C4-2B (cell line): Measurements from ENCODE around the gene UGCG.
"Not testable (repeated sequence)": the region's sequence is repeated elsewhere in the genome, so short reads cannot be mapped to it uniquely, and the experiment has no call there.

Experiments used
- H3K27ac ChIP-seq: fragments of 450-650 bp; 2 replicates; pipeline ENCODE4 v1.5.1; 2017
- ZFX ChIP-seq: fragments of 450-650 bp; IDR thresholded peaks from 2 replicates; pipeline ENCODE4 v1.6.1; 2017
- TF ChIP-seq, protein P1 (sequence below): fragments of 450-650 bp; conservative IDR thresholded peaks from 2 replicates; pipeline ENCODE4 v1.5.1; 2017; ENCODE audit warnings: mild to moderate bottlenecking

Gene UGCG

GRCh38 chr9:111945216-111945615 is 48.6 kb downstream of the UGCG start:
- TF ChIP-seq ZFX, result no peak
- H3K27ac ChIP-seq, result no peak overlapping the region

- H3K27ac ChIP-seq, result not testable (repeated sequence)
Observed at GRCh38 chr9:111948109-111948508, 51.5 kb downstream of the UGCG start.

DNA sequence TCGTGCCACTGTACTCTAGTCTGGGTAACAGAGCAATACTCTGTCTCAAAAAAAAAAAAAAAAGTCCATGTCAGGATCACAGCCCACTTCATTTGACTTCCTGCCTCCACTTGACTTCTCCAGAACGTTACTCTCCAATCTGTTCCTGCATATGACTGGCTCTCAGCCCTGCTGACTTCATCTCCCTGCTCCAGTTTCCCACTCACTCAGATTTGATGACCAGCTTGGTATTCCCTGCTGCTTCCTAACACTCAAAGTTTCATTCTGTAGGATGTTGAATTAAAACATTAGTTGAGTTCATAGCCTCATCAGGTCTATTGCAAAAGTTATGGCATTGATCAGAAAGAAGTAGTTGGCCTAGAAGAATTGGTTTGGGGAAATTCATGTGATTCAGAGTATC is 52.3 kb downstream of the UGCG start:
- no peak overlapping the region for H3K27ac ChIP-seq
- no peak for TF ChIP-seq ZFX
- TF ChIP-seq, protein P1, sequence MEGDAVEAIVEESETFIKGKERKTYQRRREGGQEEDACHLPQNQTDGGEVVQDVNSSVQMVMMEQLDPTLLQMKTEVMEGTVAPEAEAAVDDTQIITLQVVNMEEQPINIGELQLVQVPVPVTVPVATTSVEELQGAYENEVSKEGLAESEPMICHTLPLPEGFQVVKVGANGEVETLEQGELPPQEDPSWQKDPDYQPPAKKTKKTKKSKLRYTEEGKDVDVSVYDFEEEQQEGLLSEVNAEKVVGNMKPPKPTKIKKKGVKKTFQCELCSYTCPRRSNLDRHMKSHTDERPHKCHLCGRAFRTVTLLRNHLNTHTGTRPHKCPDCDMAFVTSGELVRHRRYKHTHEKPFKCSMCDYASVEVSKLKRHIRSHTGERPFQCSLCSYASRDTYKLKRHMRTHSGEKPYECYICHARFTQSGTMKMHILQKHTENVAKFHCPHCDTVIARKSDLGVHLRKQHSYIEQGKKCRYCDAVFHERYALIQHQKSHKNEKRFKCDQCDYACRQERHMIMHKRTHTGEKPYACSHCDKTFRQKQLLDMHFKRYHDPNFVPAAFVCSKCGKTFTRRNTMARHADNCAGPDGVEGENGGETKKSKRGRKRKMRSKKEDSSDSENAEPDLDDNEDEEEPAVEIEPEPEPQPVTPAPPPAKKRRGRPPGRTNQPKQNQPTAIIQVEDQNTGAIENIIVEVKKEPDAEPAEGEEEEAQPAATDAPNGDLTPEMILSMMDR, result no peak

DNA sequence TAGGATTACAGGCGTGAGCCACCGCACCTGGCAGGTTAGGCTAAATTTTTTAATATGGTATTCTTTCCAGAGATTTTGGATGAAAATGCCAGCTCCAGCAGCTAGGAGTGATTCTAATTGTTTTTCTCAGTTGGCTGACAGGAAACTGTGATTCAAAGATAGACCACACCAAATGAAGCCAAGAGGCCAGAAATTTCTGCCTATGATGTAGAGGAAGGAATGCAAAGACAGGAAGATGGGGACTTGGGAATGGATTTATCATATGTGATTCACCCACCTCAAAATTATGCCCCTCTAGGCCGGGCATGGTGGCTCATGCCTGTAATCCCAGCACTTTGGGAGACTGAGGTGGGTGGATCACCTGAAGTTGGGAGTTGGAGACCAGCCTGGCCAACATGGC is 53.3 kb downstream of the UGCG start:
- H3K27ac ChIP-seq, result no peak overlapping the region
- TF ChIP-seq, protein P1, result no peak
- no peak for TF ChIP-seq ZFX

DNA sequence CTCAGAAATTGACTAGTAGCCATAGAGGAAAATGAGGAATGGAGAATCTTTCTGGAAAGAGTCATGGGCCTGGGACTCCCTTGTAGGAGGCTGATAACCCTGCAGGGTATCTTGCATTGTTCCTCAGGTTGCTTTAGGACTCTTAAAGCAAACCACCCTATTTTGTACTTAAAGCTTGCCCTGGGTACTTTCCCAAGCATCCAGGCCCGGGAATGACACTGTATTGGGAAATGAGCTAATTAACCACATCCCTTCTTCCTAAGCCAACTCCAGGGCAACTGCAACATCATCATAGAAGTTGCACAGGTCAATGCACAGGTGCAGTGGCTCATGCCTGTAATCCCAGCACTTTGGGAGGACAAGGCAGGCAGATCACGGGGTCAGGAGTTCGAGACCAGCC is 55.9 kb downstream of the UGCG start:
- H3K27ac ChIP-seq, result no peak overlapping the region
- TF ChIP-seq ZFX, result no peak
- TF ChIP-seq, protein P1, result no peak

DNA sequence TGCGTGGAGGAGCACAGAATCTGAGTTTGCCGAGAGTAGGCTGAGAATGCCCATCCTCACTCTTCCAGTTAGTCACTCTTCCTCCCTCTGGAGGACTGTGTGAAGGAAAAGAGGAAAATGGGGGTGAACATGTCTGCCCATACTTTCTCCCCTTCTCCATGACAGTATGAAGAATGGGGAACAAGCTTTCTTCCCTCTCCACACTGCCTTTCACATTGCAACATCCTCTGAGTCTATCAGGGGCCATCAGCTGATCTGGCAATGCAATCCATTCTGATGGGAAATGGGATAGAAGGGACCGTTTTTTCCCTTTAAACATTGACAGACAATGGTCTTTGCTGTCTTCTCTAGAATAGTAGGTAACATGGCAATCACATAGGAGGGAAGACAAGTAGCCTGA is 56.8 kb downstream of the UGCG start:
- no peak overlapping the region for H3K27ac ChIP-seq
- TF ChIP-seq, protein P1, result no peak
- no peak for TF ChIP-seq ZFX

DNA sequence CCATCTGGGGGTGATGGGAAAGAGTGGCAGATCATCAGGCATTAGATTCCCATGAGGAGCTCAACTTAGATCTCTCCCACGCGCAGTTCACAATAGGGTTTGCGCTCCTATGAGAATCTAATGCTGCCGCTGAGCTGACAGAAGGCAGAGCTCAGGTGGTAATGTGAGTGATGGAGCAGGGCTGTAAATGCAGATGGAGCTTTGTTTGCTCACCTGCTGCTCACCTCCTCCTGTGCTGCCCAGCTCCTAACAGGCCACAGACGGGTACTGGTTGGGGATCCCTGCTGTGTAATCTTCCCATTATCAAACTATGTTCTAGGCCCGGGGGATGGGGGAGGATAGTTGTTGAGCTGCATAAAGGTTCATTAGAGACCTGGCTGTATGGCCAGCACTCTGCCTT is 58.4 kb downstream of the UGCG start:
- no peak for TF ChIP-seq ZFX
- TF ChIP-seq, protein P1, result no peak
- H3K27ac ChIP-seq, result no peak overlapping the region

DNA sequence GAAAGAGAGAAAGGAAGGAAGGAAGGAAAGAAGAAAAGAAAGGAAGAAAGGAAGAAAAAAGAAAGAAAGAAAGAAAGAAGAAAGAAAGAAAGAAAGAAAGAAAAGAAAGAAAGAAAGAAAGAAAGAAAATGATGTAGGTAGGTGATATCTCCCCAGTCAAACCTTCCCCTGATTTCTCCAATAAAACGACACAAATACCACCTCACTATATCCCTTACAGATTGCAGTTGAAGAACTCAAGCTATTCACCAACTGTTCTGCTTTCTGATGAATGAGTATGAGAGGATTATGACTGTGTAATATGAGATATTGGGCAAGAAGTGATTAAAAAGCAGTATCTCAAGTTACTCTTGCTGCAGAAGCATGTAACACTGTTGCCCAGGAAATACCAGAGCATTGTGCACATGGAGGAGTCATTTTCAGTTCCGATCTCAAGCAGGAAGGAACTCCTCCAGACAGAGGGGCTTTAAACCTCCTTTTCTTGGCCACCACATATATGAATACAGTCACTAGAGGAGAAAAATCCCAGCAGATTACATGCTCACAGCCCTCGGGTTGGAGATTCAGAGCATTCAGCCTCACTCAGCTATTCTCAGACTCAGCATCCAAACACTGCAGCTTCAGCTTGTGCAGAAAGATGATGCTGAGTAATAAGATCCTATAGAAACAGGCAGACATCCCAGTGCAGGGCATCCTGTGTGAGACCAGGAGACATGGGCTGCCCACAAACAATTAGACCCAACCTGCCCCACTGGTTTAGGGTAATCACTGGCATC is 61.4 kb downstream of the UGCG start:
- no peak overlapping the region for H3K27ac ChIP-seq
- TF ChIP-seq, protein P1, result no peak
- TF ChIP-seq ZFX, result no peak
